Esophagus muscularis mucosa (tissue), 4 donors: ENCODE measurements around the gene CAMK2N1.

ENCODE experiments used
- EP300 ChIP-seq: sonication (generic); formaldehyde crosslinking; IDR thresholded peaks from one replicate; pipeline ENCODE4 v1.6.1; 2017; ENCODE audit warnings: antibody characterized with exemption
- POLR2A ChIP-seq: fragments of 450-650 bp; IDR thresholded peaks from one replicate; pipeline ENCODE4 v1.6.1; 2017; ENCODE audit warnings: antibody characterized with exemption, moderate library complexity, mild to moderate bottlenecking, low read depth
- POLR2AphosphoS5 ChIP-seq, 2 donors: sonication (generic); formaldehyde crosslinking; IDR thresholded peaks; one replicate each; pipeline ENCODE4 v1.6.1; 2017; ENCODE audit warnings: antibody characterized with exemption in 2 of 2
- TF ChIP-seq, protein P1 (sequence below), 3 experiments: fragments of 200-600 bp in 2 of 3; fragments of 450-650 bp in 1 of 3; sonication (generic) in 2 of 3; IDR thresholded peaks; one replicate each; pipeline ENCODE4 v1.5.1; 2017 to 2019; ENCODE audit warnings: antibody characterized with exemption in 3 of 3, mild to moderate bottlenecking in 2 of 3, moderate library complexity in 1 of 3

DNA sequence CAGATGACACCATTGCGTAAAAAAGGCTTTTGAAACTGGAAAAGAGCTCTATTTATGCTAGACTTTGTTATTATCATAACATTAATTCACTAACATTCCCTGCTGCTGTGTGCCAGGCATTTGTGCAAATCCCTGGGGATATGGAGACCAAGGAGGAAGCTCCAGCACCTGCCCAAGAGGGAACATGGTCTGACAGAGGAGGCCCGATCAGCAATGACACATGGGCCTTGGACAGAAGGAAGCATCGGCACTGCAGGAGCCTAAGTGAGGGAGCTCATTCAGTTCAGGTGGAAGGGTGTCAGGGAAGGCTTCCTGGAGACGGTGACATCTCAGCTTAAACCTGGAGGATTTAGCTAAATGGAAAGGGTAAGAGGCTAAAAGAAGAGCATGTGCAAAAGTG is 13.9 kb downstream of the CAMK2N1 start:
- TF ChIP-seq, protein P1, sequence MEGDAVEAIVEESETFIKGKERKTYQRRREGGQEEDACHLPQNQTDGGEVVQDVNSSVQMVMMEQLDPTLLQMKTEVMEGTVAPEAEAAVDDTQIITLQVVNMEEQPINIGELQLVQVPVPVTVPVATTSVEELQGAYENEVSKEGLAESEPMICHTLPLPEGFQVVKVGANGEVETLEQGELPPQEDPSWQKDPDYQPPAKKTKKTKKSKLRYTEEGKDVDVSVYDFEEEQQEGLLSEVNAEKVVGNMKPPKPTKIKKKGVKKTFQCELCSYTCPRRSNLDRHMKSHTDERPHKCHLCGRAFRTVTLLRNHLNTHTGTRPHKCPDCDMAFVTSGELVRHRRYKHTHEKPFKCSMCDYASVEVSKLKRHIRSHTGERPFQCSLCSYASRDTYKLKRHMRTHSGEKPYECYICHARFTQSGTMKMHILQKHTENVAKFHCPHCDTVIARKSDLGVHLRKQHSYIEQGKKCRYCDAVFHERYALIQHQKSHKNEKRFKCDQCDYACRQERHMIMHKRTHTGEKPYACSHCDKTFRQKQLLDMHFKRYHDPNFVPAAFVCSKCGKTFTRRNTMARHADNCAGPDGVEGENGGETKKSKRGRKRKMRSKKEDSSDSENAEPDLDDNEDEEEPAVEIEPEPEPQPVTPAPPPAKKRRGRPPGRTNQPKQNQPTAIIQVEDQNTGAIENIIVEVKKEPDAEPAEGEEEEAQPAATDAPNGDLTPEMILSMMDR (IDR thresholded peaks at IDR 0.05): no peak
- no peak for TF ChIP-seq POLR2A
- TF ChIP-seq EP300: no peak
- no peak for TF ChIP-seq POLR2AphosphoS5 (IDR thresholded peaks at IDR 0.05)
